ENCODE measurements around the gene SFTA2. TPM values are rescaled to one million over a fixed set of nuclear protein-coding genes. Genes with fewer than 3 reads are reported as not detected.

SFTA2 gene
- polyA plus RNA-seq, 3 donors: not detected

DNA sequence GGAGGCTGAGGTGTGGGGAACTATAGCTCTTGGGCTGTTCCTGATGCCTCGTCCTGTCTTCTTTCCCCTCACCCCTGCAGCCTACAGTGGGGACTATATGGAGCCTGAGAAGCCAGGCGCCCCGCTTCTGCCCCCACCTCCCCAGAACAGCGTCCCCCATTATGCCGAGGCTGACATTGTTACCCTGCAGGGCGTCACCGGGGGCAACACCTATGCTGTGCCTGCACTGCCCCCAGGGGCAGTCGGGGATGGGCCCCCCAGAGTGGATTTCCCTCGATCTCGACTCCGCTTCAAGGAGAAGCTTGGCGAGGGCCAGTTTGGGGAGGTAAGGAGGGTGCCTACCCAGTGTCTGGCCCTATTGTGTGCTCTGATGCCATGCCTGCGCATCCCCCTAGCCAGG, 35.4 kb downstream of the SFTA2 start:
- Histone ChIP-seq H3K4me3 (replicated peaks in 1 of 3; ENCODE audit: low read depth in 2 of 3, low read length in 3 of 3) (no peak overlapping the region), H3K4me2 (replicated peaks; ENCODE audit: extremely low read depth, low read length, poor library complexity, severe bottlenecking) (no peak overlapping the region), H2AFZ (ENCODE audit: insufficient read depth, low read depth, low read length, poor library complexity, severe bottlenecking) (no peak overlapping the region), H3K79me2 (ENCODE audit: insufficient read depth, low read length) (no peaks in the 10 kb centered on the region), H3K9me3 (replicated peaks in 1 of 2; ENCODE audit: control insufficient read depth in 1 of 2, insufficient read depth in 1 of 2, low read length in 2 of 2) (no peaks in the 10 kb centered on the region), H4K20me1 (ENCODE audit: insufficient read depth, low read length) (no peaks in the 10 kb centered on the region), H3K9ac (ENCODE audit: insufficient read depth, low read length, poor library complexity, severe bottlenecking) (no peak overlapping the region), H3K36me3 (replicated peaks in 1 of 2; ENCODE audit: control insufficient read depth in 1 of 2, insufficient read depth in 2 of 2, low read length in 2 of 2) (no peaks in the 10 kb centered on the region), H3K4me1 (ENCODE audit: control insufficient read depth in 1 of 2, insufficient read depth in 2 of 2, low read length in 2 of 2) (no peaks in the 10 kb centered on the region), H3K27me3 (ENCODE audit: control insufficient read depth in 2 of 2, insufficient read depth in 2 of 2, low read length in 2 of 2) (no peaks in the 10 kb centered on the region), H3K27ac (ENCODE audit: low read depth in 1 of 2, low read length in 2 of 2) (no peak overlapping the region)
- DNase-seq: no peak
- no peak overlapping the region for H3K4me3 Mint-ChIP-seq
- H3K27ac Mint-ChIP-seq: no peak overlapping the region
- H3K9me3 Mint-ChIP-seq: no peaks in the 10 kb centered on the region
- H3K36me3 Mint-ChIP-seq: peaks cover 0 to 2% of the 10 kb centered on the region in 2 donors
- TF ChIP-seq, protein P1, sequence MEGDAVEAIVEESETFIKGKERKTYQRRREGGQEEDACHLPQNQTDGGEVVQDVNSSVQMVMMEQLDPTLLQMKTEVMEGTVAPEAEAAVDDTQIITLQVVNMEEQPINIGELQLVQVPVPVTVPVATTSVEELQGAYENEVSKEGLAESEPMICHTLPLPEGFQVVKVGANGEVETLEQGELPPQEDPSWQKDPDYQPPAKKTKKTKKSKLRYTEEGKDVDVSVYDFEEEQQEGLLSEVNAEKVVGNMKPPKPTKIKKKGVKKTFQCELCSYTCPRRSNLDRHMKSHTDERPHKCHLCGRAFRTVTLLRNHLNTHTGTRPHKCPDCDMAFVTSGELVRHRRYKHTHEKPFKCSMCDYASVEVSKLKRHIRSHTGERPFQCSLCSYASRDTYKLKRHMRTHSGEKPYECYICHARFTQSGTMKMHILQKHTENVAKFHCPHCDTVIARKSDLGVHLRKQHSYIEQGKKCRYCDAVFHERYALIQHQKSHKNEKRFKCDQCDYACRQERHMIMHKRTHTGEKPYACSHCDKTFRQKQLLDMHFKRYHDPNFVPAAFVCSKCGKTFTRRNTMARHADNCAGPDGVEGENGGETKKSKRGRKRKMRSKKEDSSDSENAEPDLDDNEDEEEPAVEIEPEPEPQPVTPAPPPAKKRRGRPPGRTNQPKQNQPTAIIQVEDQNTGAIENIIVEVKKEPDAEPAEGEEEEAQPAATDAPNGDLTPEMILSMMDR (IDR thresholded peaks at IDR 0.05): no peak
- H3K27me3 Mint-ChIP-seq (ENCODE audit: low read depth in 3 of 3): peaks cover 4 to 7% (median 5%) of the 10 kb centered on the region in 3 donors
- intact Hi-C loops (cut with micrococcal nuclease): no loop called here
- 98% methylated on average over 9 of the region's 13 CpGs for WGBS (ENCODE audit: insufficient coverage)
- H3K4me1 Mint-ChIP-seq: no peaks in the 10 kb centered on the region

DNA sequence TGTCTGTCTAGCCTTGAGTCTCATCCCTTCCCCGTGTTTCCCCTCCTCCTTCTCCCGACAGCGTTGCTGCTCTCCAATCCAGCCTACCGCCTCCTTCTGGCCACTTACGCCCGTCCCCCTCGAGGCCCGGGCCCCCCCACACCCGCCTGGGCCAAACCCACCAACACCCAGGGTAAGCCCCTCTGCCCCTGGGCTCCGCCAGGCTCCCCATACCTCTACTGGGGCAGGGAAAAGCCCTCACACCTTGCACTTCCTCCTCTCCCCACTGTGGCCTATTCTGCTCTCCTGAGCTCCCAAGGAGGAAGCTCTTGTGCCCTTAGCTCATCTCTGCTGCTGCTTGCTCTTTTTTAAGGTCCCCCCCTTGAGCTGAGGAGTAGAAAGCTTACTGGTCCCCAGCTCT, 36.6 kb downstream of the SFTA2 start:
- Histone ChIP-seq H3K4me2 (replicated peaks; ENCODE audit: extremely low read depth, low read length, poor library complexity, severe bottlenecking) (no peak overlapping the region), H2AFZ (ENCODE audit: insufficient read depth, low read depth, low read length, poor library complexity, severe bottlenecking) (no peak overlapping the region), H3K79me2 (ENCODE audit: insufficient read depth, low read length) (no peaks in the 10 kb centered on the region), H3K36me3 (replicated peaks in 1 of 2; ENCODE audit: control insufficient read depth in 1 of 2, insufficient read depth in 2 of 2, low read length in 2 of 2) (no peaks in the 10 kb centered on the region), H3K27me3 (ENCODE audit: control insufficient read depth in 2 of 2, insufficient read depth in 2 of 2, low read length in 2 of 2) (no peaks in the 10 kb centered on the region), H3K9ac (ENCODE audit: insufficient read depth, low read length, poor library complexity, severe bottlenecking) (no peak overlapping the region), H3K9me3 (replicated peaks in 1 of 2; ENCODE audit: control insufficient read depth in 1 of 2, insufficient read depth in 1 of 2, low read length in 2 of 2) (no peaks in the 10 kb centered on the region), H3K4me3 (replicated peaks in 1 of 3; ENCODE audit: low read depth in 2 of 3, low read length in 3 of 3) (no peak overlapping the region), H3K27ac (ENCODE audit: low read depth in 1 of 2, low read length in 2 of 2) (no peak overlapping the region), H4K20me1 (ENCODE audit: insufficient read depth, low read length) (no peaks in the 10 kb centered on the region), H3K4me1 (ENCODE audit: control insufficient read depth in 1 of 2, insufficient read depth in 2 of 2, low read length in 2 of 2) (no peaks in the 10 kb centered on the region)
- no peaks in the 10 kb centered on the region for H3K4me1 Mint-ChIP-seq
- TF ChIP-seq, protein P1 (IDR thresholded peaks at IDR 0.05): no peak
- DNase-seq: no peak
- no peak overlapping the region for H3K27ac Mint-ChIP-seq
- H3K9me3 Mint-ChIP-seq: no peaks in the 10 kb centered on the region
- peaks cover 4 to 9% (median 5%) of the 10 kb centered on the region in 3 donors for H3K27me3 Mint-ChIP-seq (ENCODE audit: low read depth in 3 of 3)
- WGBS (ENCODE audit: insufficient coverage): 87% methylated on average over 10 of the region's 10 CpGs
- peaks cover 0 to 2% of the 10 kb centered on the region in 2 donors for H3K36me3 Mint-ChIP-seq
- intact Hi-C loops (cut with micrococcal nuclease): no loop called here
- no peak overlapping the region for H3K4me3 Mint-ChIP-seq
